Lower leg skin (tissue), 3 donors: Measurements from ENCODE around the gene SYCE1.

Experiments
- POLR2A ChIP-seq, 2 donors: fragments of 450-650 bp; IDR thresholded peaks; one replicate each; pipeline ENCODE4 v1.6.1; 2016 to 2017; ENCODE audit warnings: antibody characterized with exemption in 2 of 2, mild to moderate bottlenecking in 1 of 2, moderate library complexity in 1 of 2
- TF ChIP-seq, protein P1 (sequence below), 3 donors: fragments of 450-650 bp; IDR thresholded peaks; one replicate each; pipeline ENCODE4 v1.5.1; 2016; ENCODE audit warnings: antibody characterized with exemption in 3 of 3, mild to moderate bottlenecking in 3 of 3, moderate library complexity in 2 of 3

DNA sequence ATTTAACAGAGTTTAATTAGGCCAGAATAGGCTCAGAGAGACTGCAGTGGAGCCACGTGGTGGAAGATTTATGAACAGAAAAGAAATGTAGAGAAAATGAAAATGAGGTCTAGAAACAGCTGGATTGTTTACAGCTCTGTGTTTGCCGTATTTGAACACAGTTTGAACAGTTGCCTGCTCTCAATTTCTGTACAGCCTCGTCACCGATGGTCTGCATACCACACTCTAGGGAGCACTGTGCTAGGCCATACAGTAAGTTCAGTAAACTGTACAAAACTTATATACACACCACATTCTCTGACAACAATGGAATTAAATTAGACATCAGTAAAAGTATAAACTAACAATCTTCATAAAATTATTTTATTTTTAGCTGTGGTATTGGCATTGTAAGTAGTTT is 49.3 kb downstream of the SYCE1 start:
- TF ChIP-seq, protein P1, sequence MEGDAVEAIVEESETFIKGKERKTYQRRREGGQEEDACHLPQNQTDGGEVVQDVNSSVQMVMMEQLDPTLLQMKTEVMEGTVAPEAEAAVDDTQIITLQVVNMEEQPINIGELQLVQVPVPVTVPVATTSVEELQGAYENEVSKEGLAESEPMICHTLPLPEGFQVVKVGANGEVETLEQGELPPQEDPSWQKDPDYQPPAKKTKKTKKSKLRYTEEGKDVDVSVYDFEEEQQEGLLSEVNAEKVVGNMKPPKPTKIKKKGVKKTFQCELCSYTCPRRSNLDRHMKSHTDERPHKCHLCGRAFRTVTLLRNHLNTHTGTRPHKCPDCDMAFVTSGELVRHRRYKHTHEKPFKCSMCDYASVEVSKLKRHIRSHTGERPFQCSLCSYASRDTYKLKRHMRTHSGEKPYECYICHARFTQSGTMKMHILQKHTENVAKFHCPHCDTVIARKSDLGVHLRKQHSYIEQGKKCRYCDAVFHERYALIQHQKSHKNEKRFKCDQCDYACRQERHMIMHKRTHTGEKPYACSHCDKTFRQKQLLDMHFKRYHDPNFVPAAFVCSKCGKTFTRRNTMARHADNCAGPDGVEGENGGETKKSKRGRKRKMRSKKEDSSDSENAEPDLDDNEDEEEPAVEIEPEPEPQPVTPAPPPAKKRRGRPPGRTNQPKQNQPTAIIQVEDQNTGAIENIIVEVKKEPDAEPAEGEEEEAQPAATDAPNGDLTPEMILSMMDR (IDR thresholded peaks at IDR 0.05), result no peak
- TF ChIP-seq POLR2A (IDR thresholded peaks at IDR 0.05), result no peak
